ENCODE data around the gene TMC2.
A peak's percentile ranks its signal among the peaks of the same experiment; 100 is the strongest.
"Not testable (repeated sequence)": the region's sequence is repeated elsewhere in the genome, so short reads cannot be mapped to it uniquely, and the experiment has no call there.

Gene TMC2, protein sequence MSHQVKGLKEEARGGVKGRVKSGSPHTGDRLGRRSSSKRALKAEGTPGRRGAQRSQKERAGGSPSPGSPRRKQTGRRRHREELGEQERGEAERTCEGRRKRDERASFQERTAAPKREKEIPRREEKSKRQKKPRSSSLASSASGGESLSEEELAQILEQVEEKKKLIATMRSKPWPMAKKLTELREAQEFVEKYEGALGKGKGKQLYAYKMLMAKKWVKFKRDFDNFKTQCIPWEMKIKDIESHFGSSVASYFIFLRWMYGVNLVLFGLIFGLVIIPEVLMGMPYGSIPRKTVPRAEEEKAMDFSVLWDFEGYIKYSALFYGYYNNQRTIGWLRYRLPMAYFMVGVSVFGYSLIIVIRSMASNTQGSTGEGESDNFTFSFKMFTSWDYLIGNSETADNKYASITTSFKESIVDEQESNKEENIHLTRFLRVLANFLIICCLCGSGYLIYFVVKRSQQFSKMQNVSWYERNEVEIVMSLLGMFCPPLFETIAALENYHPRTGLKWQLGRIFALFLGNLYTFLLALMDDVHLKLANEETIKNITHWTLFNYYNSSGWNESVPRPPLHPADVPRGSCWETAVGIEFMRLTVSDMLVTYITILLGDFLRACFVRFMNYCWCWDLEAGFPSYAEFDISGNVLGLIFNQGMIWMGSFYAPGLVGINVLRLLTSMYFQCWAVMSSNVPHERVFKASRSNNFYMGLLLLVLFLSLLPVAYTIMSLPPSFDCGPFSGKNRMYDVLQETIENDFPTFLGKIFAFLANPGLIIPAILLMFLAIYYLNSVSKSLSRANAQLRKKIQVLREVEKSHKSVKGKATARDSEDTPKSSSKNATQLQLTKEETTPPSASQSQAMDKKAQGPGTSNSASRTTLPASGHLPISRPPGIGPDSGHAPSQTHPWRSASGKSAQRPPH

GRCh38 chr20:2536560-2536986, at the start of gene TMC2:
TSS of gene TMC2 (plus strand) at chr20:2536573. CDS start at chr20:2536622, 49 bp downstream.
- DNase-seq (ENCODE audit: low read depth in 2 of 2), result no peak

- not testable (repeated sequence) for DNase-seq (ENCODE audit: low read depth in 2 of 2)
These were observed 33.5 kb upstream of the TMC2 start for GRCh38 chr20:2502808-2503384.

GRCh38 chr20:2504803-2505202, 31.6 kb upstream of the TMC2 start:
- not testable (repeated sequence) for DNase-seq (ENCODE audit: low read depth in 2 of 2)

GRCh38 chr20:2506426-2506825, 29.9 kb upstream of the TMC2 start:
- not testable (repeated sequence) for DNase-seq (ENCODE audit: low read depth in 2 of 2)

DNA sequence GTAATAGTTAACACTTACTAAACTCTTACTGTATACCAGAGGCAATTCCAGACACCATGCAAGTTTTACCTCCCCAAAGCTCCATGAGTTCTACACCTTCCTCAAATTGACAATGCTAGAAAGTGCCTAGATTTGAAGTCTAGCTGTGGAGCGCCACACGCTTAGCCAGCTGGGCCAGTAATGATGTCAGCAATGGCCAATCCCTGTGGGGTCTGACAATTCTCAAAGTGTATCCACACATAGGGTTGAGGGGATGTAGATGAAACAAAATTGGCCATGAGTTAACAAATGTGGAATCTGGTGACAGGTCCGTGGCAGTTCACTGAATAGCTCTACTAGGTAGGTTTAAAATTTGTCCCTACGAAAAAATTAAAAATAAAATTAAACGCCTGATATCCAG, 28.9 kb upstream of the TMC2 start:
- DNase-seq (ENCODE audit: low read depth in 2 of 2), result no peak

DNA sequence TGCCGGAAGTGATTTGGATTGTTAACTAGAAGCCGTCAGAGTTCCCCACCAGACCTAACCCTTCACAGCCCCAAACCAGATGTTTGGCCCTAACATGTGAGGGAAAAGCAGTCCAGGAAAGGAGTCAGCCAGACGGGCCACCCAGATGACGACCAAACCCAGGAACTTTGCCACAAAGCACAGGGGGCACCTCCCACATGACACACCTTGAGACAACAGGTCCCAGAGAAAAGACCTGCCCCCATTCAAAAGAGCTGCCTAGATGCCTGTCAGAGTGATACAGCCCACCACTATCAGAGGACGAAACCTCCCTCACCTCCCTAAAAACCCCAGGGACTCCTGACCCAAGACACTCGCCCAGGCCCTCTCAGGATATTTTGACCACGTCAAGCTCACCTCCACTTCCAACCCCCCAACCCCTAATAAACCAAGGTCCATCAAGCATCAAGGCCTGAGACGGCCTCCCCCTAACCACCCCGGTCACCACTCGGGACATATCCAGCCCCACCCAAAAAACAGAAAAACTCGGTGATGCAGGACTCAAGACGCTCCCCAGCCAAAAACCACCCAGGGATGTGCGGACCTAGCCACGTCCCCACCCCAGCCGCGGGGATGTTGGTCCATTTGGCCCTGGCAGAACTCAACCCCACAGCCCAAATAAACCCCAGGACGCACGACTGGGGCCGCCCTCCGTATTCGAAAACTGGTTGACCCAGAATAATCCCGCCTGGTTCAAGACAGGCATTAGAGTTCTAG, 28.3 kb upstream of the TMC2 start:
- no peak for DNase-seq (ENCODE audit: low read depth in 2 of 2)

- peak; percentile 38 to 63 for DNase-seq (ENCODE audit: low read depth in 2 of 2)
These were observed 27.5 kb upstream of the TMC2 start, which contains the start of gene ZNF343 for GRCh38 chr20:2508631-2509467. TSS of gene ZNF343 (minus strand) at chr20:2508915. CDS start at chr20:2493895, 15,020 bp downstream.

DNA sequence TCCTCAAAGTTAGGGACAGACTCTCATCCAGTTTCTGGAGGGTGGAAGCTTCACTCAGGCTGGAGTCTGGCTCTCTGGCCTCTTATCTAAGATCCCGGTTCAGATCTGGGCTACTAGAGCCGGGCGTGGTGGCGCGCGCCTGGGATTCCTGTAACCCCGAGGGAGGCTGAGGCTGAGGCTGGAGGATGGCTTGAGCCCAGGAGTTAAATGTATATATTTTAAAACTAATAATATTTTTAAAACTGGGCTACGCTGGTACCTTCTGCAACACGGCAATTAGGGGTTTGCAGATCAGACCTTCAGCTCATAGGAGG, 26.9 kb upstream of the TMC2 start:
- no peak for DNase-seq (ENCODE audit: low read depth in 2 of 2)

DNA sequence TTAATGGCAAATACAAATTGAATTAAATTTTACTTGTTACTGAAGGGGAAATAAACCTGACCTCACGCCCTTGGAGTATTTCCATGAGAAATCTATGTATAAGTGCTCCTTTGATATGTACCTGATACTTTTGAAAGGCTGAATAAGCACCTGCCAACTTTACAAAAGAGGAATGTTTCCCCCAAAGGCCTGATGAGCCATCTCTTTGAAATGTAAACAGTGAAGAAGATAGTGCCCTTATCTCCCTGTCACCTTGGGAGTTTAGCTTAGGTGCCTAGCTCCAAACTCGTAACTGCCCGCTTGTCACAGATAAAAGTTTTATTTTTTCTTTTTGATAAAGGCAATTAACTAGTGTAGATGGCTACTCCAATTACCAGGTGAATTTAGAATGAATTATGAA, 26.6 kb upstream of the TMC2 start:
- no peak for DNase-seq (ENCODE audit: low read depth in 2 of 2)

- DNase-seq (ENCODE audit: low read depth in 2 of 2), result no peak
These were observed 21.2 kb upstream of the TMC2 start for GRCh38 chr20:2515203-2515602.

DNA sequence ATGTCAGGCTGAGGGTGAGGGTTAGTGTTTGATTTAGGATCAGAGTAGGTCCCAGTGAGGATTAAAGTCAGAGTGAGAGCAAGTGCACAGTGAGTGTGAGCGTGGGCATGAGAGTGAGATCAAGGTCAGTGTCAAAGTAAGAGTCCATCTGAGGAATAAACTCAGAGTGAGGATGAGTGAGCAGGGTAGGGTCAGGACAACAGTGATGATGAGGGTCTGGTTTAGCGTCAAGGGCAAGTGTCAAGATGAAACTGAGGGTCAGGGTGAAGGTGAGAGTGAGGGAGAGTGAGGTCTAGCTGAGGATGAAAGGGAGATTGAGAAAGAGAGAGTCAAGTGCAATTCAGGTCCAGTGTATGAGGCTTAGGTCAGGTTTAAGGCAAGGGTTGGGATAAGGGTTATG, 20.0 kb upstream of the TMC2 start:
- no peak for DNase-seq (ENCODE audit: low read depth in 2 of 2)

- no peak for DNase-seq (ENCODE audit: low read depth in 2 of 2)
These were observed 18.3 kb upstream of the TMC2 start for GRCh38 chr20:2518096-2518495.

- no peak for DNase-seq (ENCODE audit: low read depth in 2 of 2)
These were observed 17.8 kb upstream of the TMC2 start for GRCh38 chr20:2518558-2518957.

DNA sequence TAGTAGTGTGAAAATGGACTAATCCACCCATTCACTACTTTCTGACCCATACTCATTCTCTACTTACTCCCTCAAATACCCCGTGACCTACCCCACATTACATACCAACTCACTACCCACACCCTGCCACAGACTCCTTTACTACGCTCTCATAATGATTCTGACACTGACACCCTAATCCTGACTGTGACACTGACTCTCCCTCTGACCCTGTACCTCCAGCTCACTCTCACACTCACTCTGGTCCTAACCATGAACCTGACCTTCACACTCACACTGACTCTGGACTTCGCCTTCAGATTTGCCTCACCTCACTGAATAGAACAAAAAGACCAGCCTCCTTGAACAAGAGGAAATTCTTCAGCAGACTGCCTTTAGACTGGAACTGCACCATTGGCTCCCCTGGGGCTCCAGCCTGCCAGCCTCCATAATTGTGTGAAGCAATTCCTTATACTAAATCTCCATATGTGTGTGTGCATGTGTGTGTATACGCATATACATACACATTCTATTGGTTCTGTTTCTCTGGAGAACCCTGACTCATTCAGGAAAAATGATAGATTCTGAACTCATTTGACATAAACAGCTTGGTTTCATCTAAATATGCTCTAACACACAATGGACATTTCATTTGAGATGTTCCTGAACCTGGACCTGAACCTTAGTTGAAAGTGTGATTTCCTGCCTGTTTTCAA, 17.1 kb upstream of the TMC2 start:
- no peak for DNase-seq (ENCODE audit: low read depth in 2 of 2)

GRCh38 chr20:2520617-2521016, 15.8 kb upstream of the TMC2 start:
- no peak for DNase-seq (ENCODE audit: low read depth in 2 of 2)

- DNase-seq (ENCODE audit: low read depth in 2 of 2), result no peak
These were observed 14.7 kb upstream of the TMC2 start for GRCh38 chr20:2521369-2522305.

- not testable (repeated sequence) for DNase-seq (ENCODE audit: low read depth in 2 of 2)
These were observed 13.4 kb upstream of the TMC2 start for GRCh38 chr20:2522826-2523429.

DNA sequence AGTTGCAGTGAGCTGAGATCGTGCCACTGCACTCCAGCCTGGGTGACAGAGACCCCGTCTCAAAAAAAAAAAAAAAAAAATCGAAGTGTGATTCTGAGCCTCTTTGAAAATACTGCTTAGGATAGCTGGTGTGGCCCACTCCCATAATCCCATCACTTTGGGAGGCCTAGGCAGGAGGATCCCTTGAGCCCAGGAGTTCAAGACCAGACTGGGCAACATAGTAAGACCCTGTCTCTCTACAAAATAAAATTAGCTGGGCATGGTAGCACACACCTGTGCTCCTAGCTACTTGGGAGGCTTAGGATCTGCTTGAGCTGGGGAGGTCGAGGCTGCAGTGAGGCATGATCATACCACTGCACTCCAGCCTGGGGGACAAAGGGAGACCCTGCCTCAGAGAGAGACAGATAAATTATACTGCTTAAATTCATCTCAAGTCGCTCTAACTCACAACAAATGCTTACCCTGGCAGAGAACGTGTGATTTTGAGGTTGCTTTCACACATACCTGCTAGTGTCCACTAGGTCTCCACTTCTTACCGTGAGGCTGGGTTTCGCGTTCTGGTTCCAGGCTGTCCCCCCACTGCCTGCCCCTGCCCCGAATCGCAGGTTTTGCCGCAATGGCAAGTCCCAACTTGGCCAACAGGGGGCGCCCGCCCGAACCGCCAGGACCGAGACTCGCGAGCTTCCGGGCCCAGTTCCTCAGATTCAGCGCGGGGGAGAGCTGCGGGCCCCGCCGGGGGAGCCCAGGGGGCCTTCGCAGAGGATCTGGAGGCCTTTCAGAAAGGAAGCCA, 12.3 kb upstream of the TMC2 start:
- DNase-seq (ENCODE audit: low read depth in 2 of 2), result peak; percentile 77 to 81

All from activated CD8-positive, alpha-beta memory T cell treated with anti-CD3 and anti-CD28 coated beads for 4 hours (primary cell).